Duodenal mucosa (tissue), 2 donors: ENCODE data around the gene SDK2.

Experiments
- H3K27ac ChIP-seq: one replicate; pipeline ENCODE4 v1.7.0; 2013; ENCODE audit warnings: low read depth, low read length
- H3K27me3 ChIP-seq, 2 donors: one replicate each; pipeline ENCODE4 v1.7.0; 2013; ENCODE audit warnings: low read length in 2 of 2, control low read depth in 1 of 2; ENCODE audit not compliant: insufficient read depth in 2 of 2, control insufficient read depth in 1 of 2
- H3K36me3 ChIP-seq, 2 donors: one replicate each; pipeline ENCODE4 v1.7.0; 2013; ENCODE audit warnings: low read length in 2 of 2, control low read depth in 1 of 2; ENCODE audit not compliant: insufficient read depth in 2 of 2, control insufficient read depth in 1 of 2
- H3K4me1 ChIP-seq, 2 donors: one replicate each; pipeline ENCODE4 v1.7.0; 2013; ENCODE audit warnings: low read length in 2 of 2, control low read depth in 1 of 2; ENCODE audit not compliant: insufficient read depth in 2 of 2, control insufficient read depth in 1 of 2
- H3K4me3 ChIP-seq, 2 donors: one replicate each; pipeline ENCODE4 v1.7.0; 2013; ENCODE audit warnings: low read length in 2 of 2, low read depth in 1 of 2
- H3K9ac ChIP-seq, 2 donors: one replicate each; pipeline ENCODE4 v1.7.0; 2013; ENCODE audit warnings: low read length in 2 of 2, low read depth in 1 of 2
- H3K9me3 ChIP-seq, 2 donors: one replicate each; pipeline ENCODE4 v1.7.0; 2013; ENCODE audit warnings: low read length in 2 of 2, control low read depth in 1 of 2; ENCODE audit not compliant: control insufficient read depth in 1 of 2

The SDK2 gene

GRCh38 chr17:73623247-73623646 is 21.0 kb downstream of the SDK2 start:
- no peaks in the 10 kb centered on the region for H3K27me3 ChIP-seq
- no peaks in the 10 kb centered on the region for H3K9me3 ChIP-seq
- H3K36me3 ChIP-seq: no peaks in the 10 kb centered on the region
- no peaks in the 10 kb centered on the region for H3K4me1 ChIP-seq
- no peak overlapping the region for H3K27ac ChIP-seq
- no peak overlapping the region for H3K9ac ChIP-seq
- no peak overlapping the region for H3K4me3 ChIP-seq

DNA sequence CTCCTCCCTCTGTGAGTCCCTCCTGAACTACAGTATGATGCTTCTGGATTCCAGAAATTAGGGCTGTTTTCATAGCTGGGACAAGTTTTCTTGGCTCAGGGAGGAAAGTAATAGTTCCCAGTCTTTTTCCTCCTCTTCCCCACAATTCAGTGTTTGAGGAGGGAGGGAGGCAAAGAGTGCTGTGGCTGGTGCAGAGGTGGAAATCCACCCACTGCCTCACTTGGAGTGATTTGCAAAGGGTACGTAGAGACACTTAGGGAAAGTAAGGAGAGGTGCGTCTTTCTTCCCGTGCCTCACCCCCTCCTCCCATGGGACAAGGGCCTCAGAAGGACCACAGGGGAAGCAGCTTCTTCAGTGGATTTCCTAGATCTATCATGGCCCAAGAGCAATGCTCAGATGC is 21.9 kb downstream of the SDK2 start:
- Histone ChIP-seq H3K27me3 (no peaks in the 10 kb centered on the region), H3K4me1 (no peaks in the 10 kb centered on the region), H3K9ac (no peak overlapping the region), H3K4me3 (no peak overlapping the region), H3K9me3 (no peaks in the 10 kb centered on the region), H3K36me3 (no peaks in the 10 kb centered on the region), H3K27ac (no peak overlapping the region)

DNA sequence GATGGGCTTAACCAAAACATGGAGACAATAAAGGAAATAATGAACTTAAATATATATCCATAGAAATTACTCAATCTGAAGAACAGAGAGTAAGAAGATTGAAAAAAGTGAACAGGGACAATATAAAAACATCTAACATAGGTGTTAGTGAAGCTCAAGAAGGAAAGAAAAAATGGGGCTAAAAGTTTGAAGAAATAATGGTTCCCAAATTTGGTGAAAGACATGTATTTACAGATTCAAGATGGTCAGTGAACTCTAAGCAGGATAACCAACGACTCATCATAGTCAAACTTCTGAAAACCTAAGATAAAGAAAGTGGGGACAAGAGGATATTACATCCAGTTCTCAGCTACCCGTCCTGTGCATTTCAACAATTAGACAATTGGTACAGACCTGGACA is 22.6 kb downstream of the SDK2 start:
- Histone ChIP-seq H3K4me1 (no peaks in the 10 kb centered on the region), H3K27me3 (no peaks in the 10 kb centered on the region), H3K4me3 (no peak overlapping the region)

DNA sequence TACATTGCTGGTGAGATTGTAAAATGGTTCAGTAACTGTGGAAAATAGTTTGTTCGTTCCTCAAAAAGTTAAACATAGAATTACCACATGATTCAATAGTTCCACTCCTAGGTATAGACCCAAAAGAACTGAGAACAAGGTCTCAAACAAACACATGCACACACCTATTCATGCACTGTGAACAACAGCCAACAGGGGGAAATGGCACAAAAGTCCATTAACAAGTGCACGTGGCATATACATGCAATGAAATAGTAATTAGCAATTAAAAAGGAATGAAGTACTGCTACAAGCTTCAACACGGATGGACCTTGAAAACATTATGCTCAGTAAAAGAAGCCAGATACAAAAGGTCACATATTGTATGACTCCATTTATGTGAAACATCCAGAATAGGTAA is 23.8 kb downstream of the SDK2 start:
- no peak overlapping the region for H3K27ac ChIP-seq
- H3K27me3 ChIP-seq: no peaks in the 10 kb centered on the region
- H3K4me3 ChIP-seq: no peak overlapping the region
- no peak overlapping the region for H3K9ac ChIP-seq
- no peaks in the 10 kb centered on the region for H3K9me3 ChIP-seq
- H3K36me3 ChIP-seq: no peaks in the 10 kb centered on the region
- no peaks in the 10 kb centered on the region for H3K4me1 ChIP-seq

More for the DNA sequence above, 22.6 kb downstream of the SDK2 start:
- H3K27ac ChIP-seq: no peak overlapping the region
- H3K9ac ChIP-seq: no peak overlapping the region
- H3K36me3 ChIP-seq: no peaks in the 10 kb centered on the region
- H3K9me3 ChIP-seq: no peaks in the 10 kb centered on the region

DNA sequence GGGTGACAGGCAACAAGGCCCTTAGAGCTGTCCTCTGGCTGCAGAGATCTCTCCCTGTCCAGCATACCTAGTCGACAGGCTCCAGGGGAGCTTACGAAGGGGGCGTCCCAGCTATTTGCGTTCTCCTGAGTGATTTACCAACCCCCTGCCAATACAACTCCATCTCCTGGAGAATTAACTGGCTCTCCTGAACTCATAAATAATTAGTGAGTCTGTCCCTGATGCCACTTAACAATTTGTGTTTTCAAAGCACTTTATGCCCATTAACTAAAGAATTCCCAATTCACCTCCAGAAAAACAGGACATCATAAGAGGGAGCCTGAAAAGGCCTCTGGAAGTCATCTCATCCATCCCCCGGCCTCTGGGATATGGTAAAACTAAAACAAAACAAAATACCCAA is 26.7 kb downstream of the SDK2 start:
- Histone ChIP-seq H3K36me3 (no peaks in the 10 kb centered on the region), H3K27ac (no peak overlapping the region), H3K27me3 (no peaks in the 10 kb centered on the region), H3K9ac (no peak overlapping the region), H3K4me1 (no peaks in the 10 kb centered on the region), H3K9me3 (no peaks in the 10 kb centered on the region), H3K4me3 (no peak overlapping the region)

- no peaks in the 10 kb centered on the region for H3K36me3 ChIP-seq
Observed at GRCh38 chr17:73616873-73617404, 27.3 kb downstream of the SDK2 start.

DNA sequence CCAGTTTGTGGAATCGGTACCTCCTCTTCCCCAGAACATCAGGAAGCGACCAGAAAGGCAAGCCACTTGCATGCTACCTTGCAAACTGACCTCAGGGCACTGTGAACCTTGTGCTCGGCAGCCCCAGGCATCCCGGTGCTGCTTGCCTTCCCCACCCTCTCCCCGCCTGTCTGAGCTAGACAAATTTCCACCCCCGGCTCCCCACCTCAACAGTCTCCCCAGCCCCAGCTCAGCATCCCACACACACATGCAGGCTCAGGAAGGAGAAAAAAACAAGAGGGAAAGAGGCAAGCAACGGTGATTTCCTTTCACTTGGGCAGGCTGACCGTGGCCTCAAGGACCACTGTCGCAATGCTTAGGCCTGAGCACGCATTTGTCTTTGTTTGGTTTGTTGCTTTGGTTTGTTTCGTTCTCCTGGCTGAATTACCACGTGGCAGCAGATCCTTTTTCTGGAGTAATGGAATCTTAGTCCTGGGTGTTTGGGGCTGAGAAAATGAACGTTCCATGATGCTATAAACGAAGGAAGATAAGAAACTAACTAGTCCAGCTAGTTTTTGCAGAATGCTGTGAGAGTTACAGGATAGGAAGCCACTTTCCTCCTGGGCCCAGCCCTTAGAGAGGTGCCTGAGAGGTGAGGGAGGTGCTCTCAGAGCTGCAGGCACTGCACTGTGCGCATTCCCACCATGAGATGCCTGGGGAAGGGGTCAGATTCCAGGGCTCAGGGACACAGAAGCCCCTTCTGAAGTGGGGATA is 27.9 kb downstream of the SDK2 start:
- Histone ChIP-seq H3K4me1 (no peaks in the 10 kb centered on the region), H3K9ac (no peak overlapping the region), H3K27ac (no peak overlapping the region), H3K9me3 (no peaks in the 10 kb centered on the region), H3K4me3 (no peak overlapping the region), H3K36me3 (no peaks in the 10 kb centered on the region), H3K27me3 (no peaks in the 10 kb centered on the region)

More at GRCh38 chr17:73616873-73617404, 27.3 kb downstream of the SDK2 start:
- Histone ChIP-seq H3K27ac (no peak overlapping the region), H3K4me3 (no peak overlapping the region), H3K9me3 (no peaks in the 10 kb centered on the region), H3K4me1 (no peaks in the 10 kb centered on the region), H3K9ac (no peak overlapping the region), H3K27me3 (no peaks in the 10 kb centered on the region)

DNA sequence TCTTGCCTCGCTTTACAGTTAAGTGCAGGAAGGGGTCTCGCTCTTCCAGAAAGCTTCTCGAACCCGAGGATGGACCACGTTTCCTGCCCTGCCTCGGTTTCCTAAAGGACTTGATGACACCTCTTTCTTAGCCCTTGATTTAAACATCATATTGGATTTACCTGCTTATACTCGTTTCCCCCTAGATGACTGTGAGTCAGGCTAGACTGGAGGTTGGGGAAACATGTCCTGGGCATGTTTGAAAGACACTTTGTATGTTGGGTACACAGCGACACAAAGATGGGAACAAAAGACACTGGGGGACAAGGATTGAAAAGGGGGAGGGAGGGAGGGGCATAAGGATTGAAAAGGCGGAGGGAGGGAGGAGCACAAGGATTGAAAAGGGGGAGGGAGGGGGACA is 30.0 kb downstream of the SDK2 start:
- Histone ChIP-seq H3K9me3 (no peaks in the 10 kb centered on the region), H3K4me1 (no peaks in the 10 kb centered on the region), H3K4me3 (no peak overlapping the region), H3K36me3 (no peaks in the 10 kb centered on the region), H3K9ac (no peak overlapping the region), H3K27me3 (no peaks in the 10 kb centered on the region), H3K27ac (no peak overlapping the region)

GRCh38 chr17:73613271-73614233 is 30.7 kb downstream of the SDK2 start:
- H3K27me3 ChIP-seq: no peaks in the 10 kb centered on the region
- H3K36me3 ChIP-seq: no peaks in the 10 kb centered on the region
- no peaks in the 10 kb centered on the region for H3K4me1 ChIP-seq
- no peaks in the 10 kb centered on the region for H3K9me3 ChIP-seq
- no peak overlapping the region for H3K4me3 ChIP-seq
- no peak overlapping the region for H3K9ac ChIP-seq
- no peak overlapping the region for H3K27ac ChIP-seq

DNA sequence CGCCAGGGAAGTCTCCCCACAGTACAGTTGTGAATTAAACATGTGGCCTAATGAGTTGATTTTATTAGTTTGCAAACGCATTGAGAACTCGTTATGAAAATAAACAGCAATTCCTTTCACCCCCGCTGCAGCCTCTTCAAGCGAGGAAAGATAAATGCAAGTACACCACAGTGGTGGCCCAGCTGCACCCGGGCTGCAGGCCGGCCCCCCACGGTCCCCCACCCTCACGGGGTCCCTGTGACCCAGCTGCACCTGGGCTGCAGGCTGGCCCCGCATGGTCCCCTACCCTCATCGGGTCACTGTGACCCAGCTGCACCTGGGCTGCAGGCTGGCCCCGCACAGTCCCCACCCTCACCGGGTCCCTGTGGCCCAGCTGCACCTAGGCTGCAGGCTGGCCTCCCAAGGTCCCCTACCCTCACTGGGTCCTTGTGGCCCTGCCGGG is 32.2 kb downstream of the SDK2 start:
- no peak overlapping the region for H3K9ac ChIP-seq
- H3K4me3 ChIP-seq: no peak overlapping the region
- no peaks in the 10 kb centered on the region for H3K36me3 ChIP-seq
- no peaks in the 10 kb centered on the region for H3K9me3 ChIP-seq
- no peaks in the 10 kb centered on the region for H3K4me1 ChIP-seq
- H3K27ac ChIP-seq: no peak overlapping the region
- no peaks in the 10 kb centered on the region for H3K27me3 ChIP-seq
